NCI-H2196 treated with DMSO at 0.1 percent for 48 hours (cell line): ENCODE measurements around the gene SLC25A25.
A peak's percentile ranks its signal among the peaks of the same experiment; 100 is the strongest.
"Not testable (repeated sequence)": the region's sequence is repeated elsewhere in the genome, so short reads cannot be mapped to it uniquely, and the experiment has no call there.

Experiments
- DNase-seq: peaks from one replicate; lab custom pipeline; 2025; ENCODE audit not compliant: unreplicated experiment; lab: John Stamatoyannopoulos, UW

Gene SLC25A25

DNA sequence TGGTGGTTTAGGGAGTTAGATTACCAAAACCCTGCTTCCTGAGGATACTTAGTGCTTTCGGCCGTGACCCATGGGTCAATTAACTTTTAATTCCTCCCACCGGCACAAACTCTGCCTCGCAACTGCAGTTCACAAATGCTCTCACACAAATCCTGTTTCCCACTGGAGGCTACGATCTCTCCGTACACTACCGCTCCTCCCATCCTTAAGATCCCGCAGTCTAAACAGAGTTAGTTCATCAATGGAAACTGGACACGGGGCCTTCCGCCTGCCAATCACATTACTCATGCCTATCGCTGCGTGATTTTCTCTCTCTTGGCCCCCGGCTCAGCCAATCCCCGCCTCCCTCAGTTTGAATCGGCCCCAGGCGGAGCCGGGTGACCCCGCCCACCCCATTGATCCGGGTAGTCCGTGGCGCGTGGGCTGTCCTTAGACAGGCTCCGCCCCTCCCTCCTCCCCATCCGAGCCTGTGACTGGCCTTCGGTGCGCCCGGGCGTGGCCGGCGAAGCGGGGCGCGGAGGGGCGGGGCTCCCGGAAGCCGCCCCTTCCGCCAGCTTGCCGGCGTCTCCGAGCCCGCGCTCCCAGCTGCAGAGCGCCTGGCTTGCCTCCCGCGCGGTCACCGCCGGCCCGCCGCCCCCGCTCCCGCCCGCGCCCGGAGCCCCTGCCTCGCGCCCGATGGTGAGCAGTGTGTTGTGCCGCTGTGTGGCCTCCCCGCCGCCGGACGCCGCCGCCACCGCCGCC, at the start of gene SLC25A25:
Gene SLC25A25, plus strand, starts transcription at position 588 of the 741 bp plus-strand sequence. Its CDS starts 88 bp downstream, at position 676.
- DNase-seq = peak; percentile 99

DNA sequence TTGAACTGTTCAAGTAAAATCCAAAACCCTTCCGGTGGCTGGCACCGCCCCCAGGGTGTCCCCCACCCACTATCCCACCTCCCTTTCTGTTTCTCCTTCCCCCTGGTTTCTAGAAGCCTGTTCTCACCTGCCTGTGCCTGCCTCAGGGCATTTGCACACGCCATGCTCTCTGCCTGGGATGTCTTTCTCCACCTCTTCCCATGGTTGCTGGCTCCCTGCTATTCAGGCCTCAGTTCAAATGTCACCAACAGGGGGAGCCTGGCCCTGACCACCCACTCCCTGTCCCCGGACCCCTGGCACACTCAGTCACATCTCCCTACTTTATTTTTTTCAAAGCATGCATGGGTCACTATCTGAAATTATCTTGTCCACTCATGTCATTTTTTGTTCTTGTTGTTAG, 47.3 kb upstream of the SLC25A25 start:
- DNase-seq = no peak

DNA sequence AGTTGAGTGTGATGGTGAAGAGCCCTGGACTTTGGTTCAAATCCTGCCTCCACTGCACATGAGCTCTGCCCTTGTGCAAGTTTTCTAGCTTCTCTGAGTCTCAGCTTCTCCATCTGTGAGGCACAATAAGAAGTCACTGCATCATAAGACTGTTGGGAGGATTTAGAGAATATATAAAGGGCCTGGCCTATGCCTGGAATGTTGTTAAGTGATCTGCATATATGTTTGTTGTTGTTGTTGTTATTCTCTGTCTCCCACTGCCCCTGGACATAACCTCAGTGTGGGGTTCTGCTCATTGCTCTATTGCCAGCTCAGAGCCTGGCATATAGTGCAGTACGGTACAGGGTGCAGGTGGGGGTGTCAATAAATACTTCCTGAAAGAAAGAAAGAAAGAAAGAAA, 46.9 kb upstream of the SLC25A25 start:
- no peak for DNase-seq

DNA sequence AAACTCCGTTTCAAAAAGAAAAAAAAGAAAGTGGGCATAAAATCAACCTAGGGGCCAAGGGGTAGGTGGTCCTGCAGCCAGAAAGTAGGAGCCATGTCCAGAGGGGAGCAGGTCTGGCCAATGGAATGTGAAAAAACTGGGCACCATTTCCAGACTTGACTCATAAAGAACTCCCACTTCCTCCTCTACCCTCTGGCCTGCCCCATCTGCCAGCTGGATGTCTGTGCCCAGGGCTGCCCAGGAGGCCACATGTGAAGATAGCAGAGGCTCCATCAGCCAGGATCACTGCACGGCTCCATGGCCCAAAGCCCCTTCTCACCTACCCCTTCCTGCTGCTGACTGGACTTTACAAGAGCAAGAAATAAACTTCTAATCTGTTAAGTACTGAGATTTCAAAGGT, 45.1 kb upstream of the SLC25A25 start:
- no peak for DNase-seq

DNA sequence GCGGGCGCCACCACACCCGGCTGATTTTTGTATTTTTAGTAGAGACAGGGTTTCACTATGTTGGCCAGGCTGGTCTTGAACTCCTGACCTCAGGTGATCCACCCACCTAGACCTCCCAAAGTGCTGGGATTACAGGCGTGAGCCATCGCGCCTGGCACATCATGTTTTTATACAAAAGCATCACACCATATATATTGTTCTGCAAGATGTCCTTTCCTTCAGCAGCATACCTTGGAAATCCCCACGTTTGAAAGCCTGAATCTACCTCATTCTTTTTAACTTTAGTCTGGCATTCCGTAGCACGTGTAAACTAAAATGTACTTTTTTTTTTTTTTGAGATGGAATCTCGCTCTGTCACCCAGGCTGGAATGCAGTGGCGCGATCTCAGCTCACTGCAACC, 44.4 kb upstream of the SLC25A25 start:
- not testable (repeated sequence) for DNase-seq

DNA sequence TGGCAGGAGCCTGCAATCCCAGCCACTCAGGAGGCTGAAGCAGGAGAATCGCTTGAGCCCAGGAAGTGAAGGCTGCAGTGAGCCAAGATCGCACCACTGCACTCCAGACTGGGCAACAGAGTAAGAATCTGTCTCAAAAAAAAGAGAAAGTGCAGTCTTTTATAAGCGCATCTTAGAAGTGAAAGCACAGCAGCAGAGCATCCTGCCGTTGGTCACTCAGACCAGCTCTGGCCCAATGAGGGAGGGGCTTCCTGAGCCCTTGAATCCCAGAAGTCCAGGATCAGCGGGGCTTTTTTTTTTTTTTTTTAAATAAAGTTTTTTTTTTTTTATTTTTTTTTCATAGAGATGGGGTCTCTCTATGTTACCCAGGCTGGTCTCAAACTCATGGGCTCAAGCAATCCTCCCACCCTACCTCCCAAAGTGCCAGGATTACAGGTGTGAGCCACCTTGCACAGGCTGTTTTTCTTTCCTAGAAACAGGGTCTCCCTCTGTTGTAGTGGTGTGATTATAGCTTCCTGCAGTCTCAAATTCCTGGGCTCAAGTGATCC, 43.2 kb upstream of the SLC25A25 start:
- no peak for DNase-seq

DNA sequence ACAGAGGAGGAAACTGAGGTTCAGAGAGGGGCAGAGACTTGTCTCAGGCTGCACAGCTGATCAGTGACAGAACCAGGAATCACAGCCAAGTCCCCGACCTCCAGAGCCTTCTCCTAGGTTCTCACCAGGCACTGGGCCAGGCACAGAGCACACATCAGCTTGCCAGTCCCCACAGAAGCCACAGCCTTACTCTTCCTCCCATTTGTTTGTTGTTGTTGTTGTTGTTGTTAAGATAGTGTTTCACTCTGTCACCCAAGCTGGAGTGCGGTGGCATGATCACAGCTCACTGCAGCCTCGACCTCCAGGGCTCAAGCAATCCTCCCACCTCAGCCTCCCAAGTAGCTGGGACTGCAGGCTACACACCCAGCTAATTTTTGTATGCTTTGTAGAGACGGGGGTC, 42.3 kb upstream of the SLC25A25 start:
- DNase-seq = no peak

DNA sequence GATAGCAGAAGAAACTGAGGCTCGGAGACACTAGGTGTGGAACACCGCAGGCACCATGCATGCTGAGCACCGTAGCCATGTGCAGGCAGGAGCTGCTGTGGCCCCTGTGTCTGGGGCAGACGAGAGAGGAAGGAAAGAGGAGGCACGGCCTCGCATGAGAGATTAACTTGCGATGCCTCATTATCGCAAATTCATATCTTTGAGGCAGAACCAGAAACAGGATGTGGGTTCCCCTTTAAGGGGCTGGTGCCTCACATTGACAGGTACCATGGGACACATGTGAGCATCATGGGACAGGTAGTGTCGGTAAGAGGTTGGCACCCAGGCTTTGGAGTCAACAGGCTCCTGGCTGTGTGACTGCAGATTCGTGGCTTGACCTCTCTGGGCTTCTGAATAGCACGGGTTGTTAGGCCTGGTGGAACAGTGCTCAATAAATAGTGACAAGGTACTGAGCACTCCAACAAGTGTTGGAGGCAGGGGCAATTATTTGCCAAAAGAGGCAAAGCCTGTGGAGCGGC, 41.7 kb upstream of the SLC25A25 start:
- DNase-seq = no peak

DNA sequence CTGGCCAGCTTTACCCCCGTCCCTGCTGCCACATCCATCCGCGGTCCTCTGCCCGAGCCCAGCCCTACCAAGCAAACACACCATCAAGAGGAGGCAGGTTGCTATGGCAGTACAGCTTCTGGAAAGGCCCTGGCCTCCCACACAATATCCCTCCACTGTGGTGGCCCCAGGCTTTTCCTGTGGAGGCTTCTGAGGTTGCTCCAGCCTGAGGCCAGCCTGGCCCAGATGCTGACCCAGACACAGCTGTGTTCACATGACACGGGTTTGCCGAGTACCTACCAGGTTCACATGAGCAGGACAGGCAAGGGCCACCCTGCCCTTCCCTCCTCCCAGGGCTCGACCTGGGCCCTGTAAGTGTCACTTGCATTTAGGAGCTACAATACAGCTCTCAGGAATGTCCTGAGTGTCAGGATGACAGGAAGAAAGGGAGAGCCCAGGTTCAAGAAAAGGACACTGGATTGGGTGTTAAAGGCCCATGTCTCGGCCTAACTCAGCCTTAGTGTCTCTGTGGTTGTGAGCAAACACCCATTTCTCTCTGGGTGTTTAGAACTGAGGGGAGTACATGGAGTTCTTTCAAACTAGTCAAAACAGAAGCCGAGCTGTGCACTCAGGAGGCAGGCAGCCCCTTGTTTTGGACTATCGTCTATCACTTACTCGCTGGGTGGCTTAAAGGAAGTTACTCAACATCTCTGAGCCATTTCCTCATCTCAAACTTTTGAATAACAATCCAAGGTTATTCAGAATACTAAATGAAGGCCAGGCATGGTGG, 41.1 kb upstream of the SLC25A25 start:
- no peak for DNase-seq

DNA sequence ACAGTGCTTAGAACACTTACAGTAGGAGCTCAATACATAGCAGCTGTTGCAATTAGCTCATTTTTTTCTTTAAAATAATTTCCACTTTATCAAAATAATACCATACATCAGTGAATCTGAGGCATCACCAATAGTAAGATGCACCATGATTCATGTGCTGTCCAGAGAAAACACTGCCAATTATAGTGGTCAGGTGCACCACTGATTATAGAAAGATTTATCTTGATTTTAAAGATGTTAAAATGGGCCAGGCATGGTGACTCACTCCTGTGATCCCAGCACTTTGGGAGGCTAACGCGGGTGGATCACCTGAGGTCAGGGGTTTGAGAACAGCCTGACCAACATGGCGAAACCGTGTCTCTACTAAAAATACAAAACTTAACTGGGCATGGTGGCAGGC, 40.3 kb upstream of the SLC25A25 start:
- no peak for DNase-seq

DNA sequence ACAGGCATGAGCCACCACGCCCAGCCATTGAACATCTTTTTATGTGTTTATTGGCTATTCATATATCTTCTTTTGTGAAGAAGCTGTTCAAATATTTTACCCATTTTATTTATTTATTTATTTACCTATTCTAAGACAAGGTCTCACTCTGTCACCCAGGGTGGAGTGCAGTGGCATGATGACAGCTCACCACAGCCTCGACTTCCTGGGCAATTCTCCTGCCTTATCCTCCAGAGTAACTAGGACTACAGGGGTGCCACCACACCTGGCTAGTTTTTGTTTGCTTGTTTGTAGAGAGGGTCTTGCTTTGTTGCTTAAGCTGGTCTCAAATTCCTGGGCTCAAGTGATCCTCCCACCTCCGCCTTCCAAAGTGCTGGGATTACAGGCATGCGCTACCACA, 34.4 kb upstream of the SLC25A25 start:
- no peak for DNase-seq

DNA sequence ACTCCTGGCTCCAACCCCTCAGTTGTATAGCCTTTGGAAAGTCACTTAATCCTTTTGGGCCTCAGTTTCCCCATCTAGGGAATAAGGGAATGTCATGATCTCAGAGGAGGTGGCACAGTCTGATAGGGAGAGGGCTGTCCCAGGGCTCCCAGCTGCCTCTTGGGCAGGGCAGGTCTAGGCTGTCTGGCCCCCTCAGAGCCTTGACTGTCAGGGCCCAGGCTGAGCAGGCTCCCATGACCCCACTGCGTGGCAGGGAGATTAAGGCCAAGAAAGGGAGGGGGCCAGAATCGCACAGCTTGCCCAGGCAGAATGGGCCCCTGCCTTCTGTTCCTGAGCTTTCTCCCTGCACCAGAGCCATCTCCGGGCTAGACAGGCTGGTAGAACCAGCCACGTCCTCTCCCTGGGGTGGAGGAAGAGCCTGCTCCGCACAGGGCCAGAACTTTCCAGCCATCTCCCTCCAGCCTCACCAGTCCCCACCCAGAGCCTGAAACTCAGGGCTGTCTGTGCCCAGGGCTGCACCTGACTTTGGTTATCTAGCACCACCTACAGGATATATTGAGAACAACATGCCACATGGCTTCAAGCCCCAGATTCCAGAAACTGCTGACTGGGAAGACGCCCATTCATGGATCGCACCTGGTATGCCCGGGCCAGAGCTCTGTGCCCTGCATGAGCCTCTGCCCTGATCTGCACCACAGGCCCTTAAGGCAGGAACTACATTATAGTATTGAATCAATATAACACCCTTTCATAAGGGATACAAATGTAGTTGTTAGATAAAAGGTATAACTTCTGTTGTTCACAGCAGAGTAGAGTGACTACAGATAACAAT, 33.0 kb upstream of the SLC25A25 start:
- DNase-seq = peak; percentile 81

DNA sequence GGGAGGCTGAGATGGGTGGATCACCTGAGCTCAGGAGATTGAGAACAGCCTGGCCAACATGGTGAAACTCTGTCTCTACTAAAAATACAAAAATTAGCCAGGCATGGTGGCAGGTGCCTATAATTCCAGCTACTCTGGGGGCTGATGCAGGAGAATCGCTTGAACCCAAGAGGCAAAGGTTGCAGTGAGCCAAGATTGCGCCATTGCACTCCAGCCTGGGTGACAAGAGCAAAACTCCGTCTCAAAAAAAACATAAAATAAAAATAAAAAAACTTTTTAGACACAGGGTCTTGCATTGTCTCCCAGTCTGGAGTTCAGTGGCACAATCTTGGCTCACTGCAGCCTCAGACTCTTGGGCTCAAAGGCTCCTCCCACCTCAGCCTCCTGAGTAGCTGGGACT, 31.5 kb upstream of the SLC25A25 start:
- DNase-seq = not testable (repeated sequence)

DNA sequence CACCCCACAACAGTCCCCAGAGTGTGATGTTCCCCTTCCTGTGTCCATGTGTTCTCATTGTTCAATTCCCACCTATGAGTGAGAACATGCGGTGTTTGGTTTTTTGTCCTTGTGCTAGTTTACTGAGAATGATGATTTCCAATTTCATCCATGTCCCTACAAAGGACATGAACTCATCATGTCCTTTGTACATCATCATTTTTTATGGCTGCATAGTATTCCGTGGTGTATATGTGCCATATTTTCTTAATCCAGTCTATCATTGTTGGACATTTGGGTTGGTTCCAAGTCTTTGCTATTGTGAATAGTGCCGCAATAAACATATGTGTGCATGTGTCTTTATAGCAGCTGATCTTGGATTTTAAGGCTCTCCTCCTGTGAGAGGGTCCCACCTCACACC, 27.2 kb upstream of the SLC25A25 start:
- not testable (repeated sequence) for DNase-seq

DNA sequence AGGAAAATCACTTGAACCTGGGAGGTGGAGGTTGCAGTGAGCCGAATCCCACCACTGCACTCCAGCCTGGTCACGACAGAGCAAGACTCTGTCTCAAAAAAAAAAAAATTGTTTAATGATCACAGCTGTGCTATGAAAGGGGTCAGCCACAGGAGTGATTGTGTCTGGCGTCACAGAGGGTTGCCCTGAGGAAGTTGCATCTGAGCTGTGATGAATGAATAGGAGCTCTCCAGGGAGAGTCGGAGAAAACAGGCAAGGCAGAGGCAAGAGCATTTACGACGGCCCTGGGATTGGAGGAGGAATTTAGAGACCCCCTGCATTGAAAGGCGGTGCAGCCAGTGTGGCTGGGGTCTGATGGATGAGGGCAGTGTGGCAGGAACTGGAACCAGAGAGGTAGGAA, 26.0 kb upstream of the SLC25A25 start:
- no peak for DNase-seq

DNA sequence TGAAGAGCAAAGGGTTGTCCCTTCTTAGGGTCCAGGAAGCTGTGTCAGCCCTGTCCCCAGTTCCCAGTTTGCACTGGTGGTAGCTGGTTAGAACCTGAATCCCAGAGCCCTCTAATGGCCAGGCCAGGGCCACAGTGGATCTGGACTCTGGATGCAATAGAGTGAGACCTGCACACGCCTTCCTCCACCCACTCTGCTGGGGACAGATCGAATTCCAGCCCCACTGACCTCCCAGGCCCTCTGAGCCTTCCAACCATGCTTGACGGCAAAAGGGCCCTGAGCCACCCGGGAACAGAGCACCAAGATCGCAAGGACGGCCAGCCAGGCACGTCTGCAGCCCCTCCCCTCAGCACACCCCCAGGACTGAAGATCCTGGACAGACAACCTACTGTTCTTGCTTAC, 24.6 kb upstream of the SLC25A25 start:
- no peak for DNase-seq

DNA sequence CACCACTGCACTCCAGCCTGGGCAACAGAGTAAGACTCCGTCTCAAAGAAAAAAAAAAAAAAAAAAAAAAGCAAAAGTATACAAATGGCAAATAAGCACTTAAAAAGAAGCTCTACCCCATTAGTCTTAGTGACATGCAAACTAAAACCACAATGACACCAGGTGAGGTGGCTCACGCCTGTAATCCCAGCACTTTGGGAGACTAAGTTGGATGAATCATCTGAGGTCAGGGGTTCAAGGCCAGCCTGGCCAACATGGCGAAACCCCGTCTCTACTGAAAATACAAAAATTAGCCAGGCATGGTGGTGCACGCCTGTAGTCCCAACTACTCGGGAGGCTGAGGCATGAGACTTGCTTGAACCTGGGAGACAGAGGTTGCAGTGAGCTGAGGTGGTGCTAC, 22.6 kb upstream of the SLC25A25 start:
- not testable (repeated sequence) for DNase-seq

DNA sequence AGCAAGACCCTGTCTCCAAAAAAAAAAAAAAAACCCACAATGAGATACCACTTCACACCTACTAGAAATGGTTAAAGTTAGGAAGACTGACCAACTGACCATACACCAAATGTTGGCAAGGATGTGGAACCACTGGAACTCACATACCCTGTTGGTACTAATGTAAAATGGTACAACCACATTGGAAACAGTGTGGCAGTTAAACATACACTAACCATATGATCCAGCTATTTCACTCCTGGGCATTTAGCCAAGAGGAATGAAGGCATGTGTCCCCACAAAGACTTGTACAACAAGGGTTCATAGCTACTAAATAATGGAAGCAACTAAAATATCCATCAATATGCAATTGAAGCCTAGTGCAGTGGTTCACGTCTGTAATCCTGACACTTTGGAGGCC, 22.2 kb upstream of the SLC25A25 start:
- DNase-seq = no peak

DNA sequence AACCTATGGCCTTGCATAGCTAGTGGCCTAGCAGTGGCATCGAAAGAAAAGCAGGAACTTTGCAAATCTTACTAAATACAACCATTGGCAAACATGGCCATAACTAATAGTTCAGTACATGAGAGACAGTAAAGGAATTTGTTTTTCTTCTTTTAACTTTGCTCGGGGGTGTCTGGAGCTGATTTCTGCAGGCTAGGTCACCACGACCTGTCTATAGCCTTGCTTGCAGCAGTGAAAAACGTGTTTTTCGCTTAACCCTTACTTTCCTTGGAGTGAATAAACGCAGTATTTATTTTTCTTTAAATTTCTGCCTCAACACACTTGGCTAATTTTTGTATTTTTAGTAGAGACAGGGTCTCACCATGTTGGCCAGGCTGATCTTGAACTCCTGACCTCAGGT, 20.8 kb upstream of the SLC25A25 start:
- no peak for DNase-seq

DNA sequence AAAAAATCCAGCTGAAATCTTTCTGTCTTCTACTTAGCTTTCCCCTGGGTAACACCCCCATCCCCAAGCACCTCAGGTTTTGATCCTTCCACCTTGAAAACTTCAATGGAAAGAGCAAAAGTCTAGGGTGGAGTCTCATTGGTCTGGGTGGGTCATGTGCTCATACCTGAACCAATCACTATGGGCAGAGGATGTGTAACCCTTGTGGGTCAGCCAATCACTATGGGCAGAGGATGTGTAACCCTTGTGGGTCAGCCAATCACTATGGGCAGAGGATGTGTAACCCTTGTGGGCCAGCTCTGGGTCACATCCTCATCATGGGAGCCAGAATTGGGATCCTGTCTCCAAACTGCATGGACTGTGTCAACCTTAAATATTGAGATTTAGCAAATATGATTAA, 19.4 kb upstream of the SLC25A25 start:
- DNase-seq = no peak

DNA sequence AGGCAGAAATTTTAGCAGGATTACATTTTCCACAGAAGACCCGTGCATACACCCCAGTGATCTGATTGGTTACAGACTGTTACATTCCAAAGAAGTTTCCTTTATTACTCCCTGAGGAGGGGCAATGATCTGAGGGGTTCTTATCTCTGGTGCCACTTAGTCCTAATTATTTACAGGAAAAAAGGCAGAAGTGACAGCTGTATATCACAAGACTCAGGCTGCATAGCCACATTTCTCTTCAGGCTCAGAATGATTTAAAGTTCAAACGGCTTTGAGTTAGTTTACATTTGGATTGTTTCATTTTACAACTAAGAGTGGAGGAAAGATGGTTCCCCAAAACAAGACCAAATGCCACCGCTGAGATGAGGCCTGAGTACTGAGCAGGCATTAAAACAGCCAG, 18.2 kb upstream of the SLC25A25 start:
- DNase-seq = no peak
